Activated CD8-positive, alpha-beta memory T cell treated with anti-CD3 and anti-CD28 coated beads for 36 hours (primary cell): ENCODE data around the gene PLCB1. TPM values are rescaled to one million over a fixed set of nuclear protein-coding genes. Genes with fewer than 3 reads are reported as not detected.

Experiments used
- CTCF ChIA-PET: fragments of 350-600 bp; sonication (Branson Sonifier 250); formaldehyde crosslinking; loops from one replicate; lab custom pipeline; 2021; ENCODE audit warnings: antibody characterized with exemption; lab: Charles Lee
- POLR2A ChIA-PET: fragments of 350-600 bp; sonication (Branson Sonifier 250); formaldehyde crosslinking; loops from one replicate; lab custom pipeline; 2021; ENCODE audit warnings: antibody characterized with exemption; lab: Charles Lee
- total RNA-seq, 2 experiments: library from RNA; stranded (reverse); gene quantifications; one replicate each; pipeline ENCODE4 v1.2.3, GENCODE V29; 2021

PLCB1 gene
- total RNA-seq, 2 experiments from 2014 or later = 9.8 to 12.8 TPM

- POLR2A ChIA-PET = no interaction called here
- CTCF ChIA-PET = interaction anchor here (1.1 to 2.0 kb wide), 5 partner anchors 26 to 594 kb away, joined by 3 to 5 read pairs (median 5); no protein-coding TSS in a partner anchor
These were observed 4.4 kb upstream of the PLCB1 start for GRCh38 chr20:8127553-8128255.

GRCh38 chr20:8128291-8129060, 3.6 kb upstream of the PLCB1 start:
- ChIA-PET POLR2A (no interaction called here), CTCF (interaction anchor here (1.2 to 2.0 kb wide), 5 partner anchors 147 to 593 kb away, joined by 3 to 5 read pairs (median 5); no protein-coding TSS in a partner anchor)

GRCh38 chr20:8129211-8129976, 2.7 kb upstream of the PLCB1 start:
- ChIA-PET CTCF (interaction anchor here (1.2 to 2.0 kb wide), 3 partner anchors 237 to 260 kb away, joined by 3 to 5 read pairs (median 4); no protein-coding TSS in a partner anchor), POLR2A (no interaction called here)

GRCh38 chr20:8130840-8131526, 1.1 kb upstream of the PLCB1 start:
- CTCF ChIA-PET = interaction anchor here (0.7 to 1.7 kb wide), 2 partner anchors 15 to 260 kb away, joined by 3 to 6 read pairs; no protein-coding TSS in a partner anchor
- POLR2A ChIA-PET = no interaction called here

GRCh38 chr20:8132484-8133309, 631 bp downstream of the PLCB1 start:
- CTCF ChIA-PET = interaction anchor here (0.6 kb wide), 1 partner anchor 49 kb away, joined by 5 read pairs; no protein-coding TSS in a partner anchor
- POLR2A ChIA-PET = no interaction called here

- ChIA-PET POLR2A (no interaction called here), CTCF (interaction anchor here (0.6 kb wide), 1 partner anchor 48 kb away, joined by 5 read pairs; no protein-coding TSS in a partner anchor)
These were observed 1.3 kb downstream of the PLCB1 start for GRCh38 chr20:8133310-8133768.

- POLR2A ChIA-PET = interaction anchor here (1.0 kb wide), 1 partner anchor 247 kb away, joined by 7 read pairs; no protein-coding TSS in a partner anchor
- CTCF ChIA-PET = interaction anchor here (0.7 to 1.2 kb wide), 2 partner anchors 10 to 13 kb away, joined by 3 read pairs; no protein-coding TSS in a partner anchor
These were observed 1.9 kb downstream of the PLCB1 start for GRCh38 chr20:8133851-8134451.

- POLR2A ChIA-PET = no interaction called here
- CTCF ChIA-PET = no interaction called here
These were observed 7.8 kb downstream of the PLCB1 start for GRCh38 chr20:8139899-8140298.

- POLR2A ChIA-PET = no interaction called here
These were observed 11.4 kb downstream of the PLCB1 start for GRCh38 chr20:8143474-8143873.

GRCh38 chr20:8144282-8145245, 12.5 kb downstream of the PLCB1 start:
- CTCF ChIA-PET = no interaction called here
- POLR2A ChIA-PET = no interaction called here

More at GRCh38 chr20:8143474-8143873, 11.4 kb downstream of the PLCB1 start:
- CTCF ChIA-PET = interaction anchor here (0.5 kb wide), 1 partner anchor 9 kb away, joined by 3 read pairs; no protein-coding TSS in a partner anchor

GRCh38 chr20:8145246-8146168, 13.4 kb downstream of the PLCB1 start:
- ChIA-PET CTCF (interaction anchor here (0.6 kb wide), 1 partner anchor 14 kb away, joined by 3 read pairs; no protein-coding TSS in a partner anchor), POLR2A (no interaction called here)

- ChIA-PET CTCF (interaction anchor here (0.9 kb wide), 1 partner anchor 13 kb away, joined by 3 read pairs; no protein-coding TSS in a partner anchor), POLR2A (no interaction called here)
These were observed 15.4 kb downstream of the PLCB1 start for GRCh38 chr20:8147476-8147875.

GRCh38 chr20:8148501-8148900, 16.4 kb downstream of the PLCB1 start:
- ChIA-PET POLR2A (no interaction called here), CTCF (no interaction called here)

GRCh38 chr20:8150591-8150990, 18.5 kb downstream of the PLCB1 start:
- CTCF ChIA-PET = interaction anchor here (0.6 kb wide), 1 partner anchor 843 kb away, joined by 3 read pairs; no protein-coding TSS in a partner anchor
- POLR2A ChIA-PET = no interaction called here

- POLR2A ChIA-PET = no interaction called here
- CTCF ChIA-PET = interaction anchor here (0.6 kb wide), 1 partner anchor 843 kb away, joined by 3 read pairs; no protein-coding TSS in a partner anchor
These were observed 19.3 kb downstream of the PLCB1 start for GRCh38 chr20:8151372-8151771.
